Activated CD8-positive, alpha-beta T cell treated with anti-CD3 and anti-CD28 coated beads, Interleukin-2, amount 10 ng/mL, durations not matched to agents 7 days and 5 days (primary cell): Measurements from ENCODE around the gene TOP1. TPM values are rescaled to one million over a fixed set of nuclear protein-coding genes. Genes with fewer than 3 reads are reported as not detected.

Source experiments
- ATAC-seq: fragments of 150-1000 bp; cut with Tn5 transposase; one replicate; pipeline ENCODE4 v1.10.0; 2021; ENCODE audit warnings: moderate library complexity
- CTCF ChIA-PET: fragments of 350-600 bp; sonication (Branson Sonifier 250); formaldehyde crosslinking; loops from one replicate; lab custom pipeline; 2021; ENCODE audit warnings: antibody characterized with exemption; lab: Charles Lee
- POLR2A ChIA-PET: fragments of 350-600 bp; sonication (Branson Sonifier 250); formaldehyde crosslinking; loops from one replicate; lab custom pipeline; 2021; ENCODE audit warnings: antibody characterized with exemption; lab: Charles Lee
- DNase-seq: peaks from one replicate; pipeline ENCODE4 v3.0.0-alpha.2; 2020
- H3K27ac Mint-ChIP-seq: one replicate; pipeline ENCODE4 v1.8.0; 2021; ENCODE audit warnings: mild to moderate bottlenecking, mixed read lengths
- H3K27me3 Mint-ChIP-seq: one replicate; pipeline ENCODE4 v1.8.0; 2021; ENCODE audit warnings: low read depth, mixed read lengths
- H3K36me3 Mint-ChIP-seq: one replicate; pipeline ENCODE4 v1.8.0; 2021; ENCODE audit warnings: low read depth, mixed read lengths
- H3K4me1 Mint-ChIP-seq: one replicate; pipeline ENCODE4 v1.8.0; 2021; ENCODE audit warnings: low read depth, mixed read lengths
- H3K4me3 Mint-ChIP-seq: one replicate; pipeline ENCODE4 v1.8.0; 2021; ENCODE audit warnings: mild to moderate bottlenecking, mixed read lengths
- H3K9me3 Mint-ChIP-seq: one replicate; pipeline ENCODE4 v1.8.0; 2022; ENCODE audit warnings: mixed read lengths; ENCODE audit not compliant: insufficient read depth
- microRNA-seq: library from miRNA; unstranded; fragments of <30 nt; microRNA quantifications from one replicate; pipeline ENCODE4 v1.2.0, GENCODE V29; 2022
- total RNA-seq, 2 experiments: library from RNA; stranded (reverse); gene quantifications; one replicate each; pipeline ENCODE4 v1.2.3, GENCODE V29; 2021

The TOP1 gene
- total RNA-seq, 2 experiments from 2014 or later = 89.1 to 91.5 TPM

GRCh38 chr20:41169791-41170351 is 141.2 kb downstream of the TOP1 start:
- POLR2A ChIA-PET = interaction anchor here (2.1 kb wide), 1 partner anchor 13 kb away, joined by 11 read pairs; no protein-coding TSS in a partner anchor
- Mint-ChIP-seq H3K27me3 (no peaks in the 10 kb centered on the region), H3K27ac (peak overlapping the region; percentile 8), H3K4me3 (no peak overlapping the region), H3K4me1 (peaks cover 70% of the 10 kb centered on the region), H3K9me3 (no peaks in the 10 kb centered on the region), H3K36me3 (peaks cover 90% of the 10 kb centered on the region)
- ATAC-seq (no peak), DNase-seq (no peak)
- CTCF ChIA-PET = interaction anchor here (0.6 to 7.6 kb wide), 6 partner anchors 10 to 179 kb away, joined by 3 to 92 read pairs (median 3); partner anchors contain the start of gene PLCG1

GRCh38 chr20:41170386-41171105 is 141.9 kb downstream of the TOP1 start:
- ChIA-PET POLR2A (interaction anchor here (2.1 kb wide), 1 partner anchor 13 kb away, joined by 11 read pairs; no protein-coding TSS in a partner anchor), CTCF (interaction anchor here (0.6 to 7.6 kb wide), 8 partner anchors 10 to 180 kb away, joined by 3 to 92 read pairs (median 3); partner anchors contain the start of gene PLCG1)
- DNase-seq (no peak), ATAC-seq (no peak)
- H3K36me3 Mint-ChIP-seq = peaks cover 90% of the 10 kb centered on the region
- peaks cover 69% of the 10 kb centered on the region for H3K4me1 Mint-ChIP-seq
- no peaks in the 10 kb centered on the region for H3K27me3 Mint-ChIP-seq
- H3K4me3 Mint-ChIP-seq = no peak overlapping the region
- peak overlapping the region; percentile 8 for H3K27ac Mint-ChIP-seq
- no peaks in the 10 kb centered on the region for H3K9me3 Mint-ChIP-seq

- Mint-ChIP-seq H3K27ac (peak overlapping the region; percentile 72), H3K4me3 (no peak overlapping the region), H3K9me3 (no peaks in the 10 kb centered on the region), H3K27me3 (no peaks in the 10 kb centered on the region), H3K4me1 (peaks cover 65% of the 10 kb centered on the region), H3K36me3 (peaks cover 89% of the 10 kb centered on the region)
- CTCF ChIA-PET = interaction anchor here (0.8 to 7.6 kb wide), 8 partner anchors 14 to 167 kb away, joined by 3 to 92 read pairs (median 26); partner anchors contain the start of genes LPIN3 and PLCG1
- DNase-seq (no peak), ATAC-seq (no peak)
- POLR2A ChIA-PET = interaction anchor here (1.5 to 1.6 kb wide), 2 partner anchors 28 to 33 kb away, joined by 4 read pairs; no protein-coding TSS in a partner anchor
Observed at GRCh38 chr20:41171736-41172295, 143.2 kb downstream of the TOP1 start.

- H3K4me3 Mint-ChIP-seq = no peak overlapping the region
- H3K36me3 Mint-ChIP-seq = peaks cover 84% of the 10 kb centered on the region
- no peaks in the 10 kb centered on the region for H3K9me3 Mint-ChIP-seq
- peak overlapping the region; percentile 78 for H3K27ac Mint-ChIP-seq
- H3K4me1 Mint-ChIP-seq = peaks cover 58% of the 10 kb centered on the region
- POLR2A ChIA-PET = interaction anchor here (0.9 to 1.6 kb wide), 3 partner anchors 29 to 60 kb away, joined by 3 to 4 read pairs (median 4); no protein-coding TSS in a partner anchor
- ATAC-seq (peak; percentile 14), DNase-seq (no peak)
- CTCF ChIA-PET = interaction anchor here (0.6 to 7.6 kb wide), 39 partner anchors 9 to 184 kb away, joined by 3 to 92 read pairs (median 4); partner anchors contain the start of genes LPIN3 and PLCG1
- H3K27me3 Mint-ChIP-seq = no peaks in the 10 kb centered on the region
Observed at GRCh38 chr20:41172296-41173140, 143.9 kb downstream of the TOP1 start.

- ChIA-PET POLR2A (interaction anchor here (0.9 to 1.6 kb wide), 3 partner anchors 30 to 59 kb away, joined by 3 to 4 read pairs (median 4); no protein-coding TSS in a partner anchor), CTCF (interaction anchor here (0.6 to 7.6 kb wide), 38 partner anchors 9 to 183 kb away, joined by 3 to 92 read pairs (median 4); partner anchors contain the start of genes LPIN3 and PLCG1)
- H3K36me3 Mint-ChIP-seq = peaks cover 86% of the 10 kb centered on the region
Observed at GRCh38 chr20:41173161-41173721, 144.6 kb downstream of the TOP1 start.

GRCh38 chr20:41173791-41174341 is 145.2 kb downstream of the TOP1 start:
- H3K4me1 Mint-ChIP-seq = peaks cover 47% of the 10 kb centered on the region
- no peak overlapping the region for H3K4me3 Mint-ChIP-seq
- ChIA-PET CTCF (interaction anchor here (1.0 to 7.6 kb wide), 17 partner anchors 8 to 165 kb away, joined by 3 to 92 read pairs (median 7); partner anchors contain the start of genes LPIN3 and PLCG1), POLR2A (no interaction called here)
- H3K27me3 Mint-ChIP-seq = no peaks in the 10 kb centered on the region
- DNase-seq = peak; percentile 15
- peaks cover 87% of the 10 kb centered on the region for H3K36me3 Mint-ChIP-seq
- H3K9me3 Mint-ChIP-seq = no peaks in the 10 kb centered on the region
- no peak for ATAC-seq
- H3K27ac Mint-ChIP-seq = peak overlapping the region; percentile 24

More at GRCh38 chr20:41173161-41173721, 144.6 kb downstream of the TOP1 start:
- Mint-ChIP-seq H3K4me1 (peaks cover 50% of the 10 kb centered on the region), H3K4me3 (no peak overlapping the region), H3K27me3 (no peaks in the 10 kb centered on the region), H3K9me3 (no peaks in the 10 kb centered on the region), H3K27ac (peak overlapping the region; percentile 78)
- ATAC-seq = peak; percentile 85
- DNase-seq = peak; percentile 73

Small RNA genes lying within 50 kb of the gene (microRNA-seq; reads per million reads assigned to microRNA genes)
- gene MIR6871 = not detected

Other genes starting within 250 kb of the TOP1 start
- gene PLCG1, start 108.7 kb downstream of the TOP1 start, total RNA-seq = 100 to 1,000 TPM; 395 to 406 TPM